CD4-positive, alpha-beta T cell treated with Interferon alpha-2 for 1 hour (primary cell): ENCODE data around the gene CES2.

ENCODE experiments used
- DNase-seq, 2 donors: peaks; one replicate each; pipeline ENCODE4 v3.0.0-alpha.2; 2020 to 2022

Gene CES2

DNA sequence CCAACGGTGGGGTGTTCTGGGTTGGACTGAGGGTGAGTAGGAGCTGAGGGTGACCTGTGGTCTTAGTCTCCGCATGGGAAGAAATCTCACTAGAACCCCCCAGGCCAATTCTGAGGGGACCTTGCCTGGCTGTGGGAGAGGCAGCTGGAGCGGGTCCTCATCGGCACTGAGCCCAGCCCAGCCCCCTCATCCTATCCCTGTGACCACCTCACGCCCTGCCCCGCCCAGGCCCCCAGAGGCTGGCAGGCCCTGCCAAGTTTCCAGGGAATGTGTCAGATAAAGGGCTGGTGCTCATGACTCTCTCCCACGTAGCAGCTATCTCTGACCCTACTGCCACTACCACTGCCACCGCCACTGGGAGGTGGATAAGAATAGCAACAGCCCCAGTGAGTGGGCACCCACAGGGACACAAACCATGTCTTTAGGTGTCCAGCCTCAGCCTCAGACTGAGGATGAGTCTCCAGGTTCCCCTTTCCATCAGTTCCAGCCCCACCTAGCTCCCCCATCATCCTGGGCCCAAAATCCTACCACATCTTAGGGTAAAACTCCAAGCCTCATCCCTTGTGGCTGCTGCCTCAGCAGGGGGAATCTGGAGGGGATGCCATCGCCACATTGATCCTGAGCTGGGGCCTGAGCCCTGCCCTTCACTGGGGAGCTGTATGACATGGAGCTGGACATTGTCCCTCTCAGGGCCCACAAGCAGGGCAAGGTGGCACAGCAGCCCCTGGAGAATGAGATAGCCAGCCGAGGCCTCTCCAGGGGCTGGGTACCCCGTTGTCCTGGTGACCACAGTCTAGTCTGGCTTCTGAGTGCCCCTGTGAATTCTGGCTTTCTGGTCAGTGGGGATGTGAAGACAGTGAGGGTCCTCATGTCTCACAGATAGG is 31.5 kb upstream of the CES2 start:
- no peak for DNase-seq

DNA sequence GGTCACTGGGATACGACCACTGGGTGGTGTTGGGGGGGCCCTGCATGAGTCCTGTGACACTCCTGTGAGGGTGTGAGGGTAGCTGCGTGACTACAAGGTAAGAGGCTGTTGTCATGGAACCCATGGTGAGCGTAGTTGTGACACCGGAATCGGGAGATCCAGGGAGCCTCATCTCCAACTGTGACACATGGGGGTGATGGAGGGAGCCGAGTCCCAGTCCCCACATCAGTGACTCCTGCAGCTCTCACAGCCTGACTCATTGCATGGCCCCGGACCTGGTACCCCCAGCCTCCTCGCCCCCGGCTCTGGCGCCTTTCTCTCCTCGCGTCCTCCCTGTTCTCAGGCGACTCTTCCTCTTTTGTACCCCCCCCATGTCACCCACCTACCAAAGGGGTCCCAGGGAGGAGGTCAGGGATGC is 30.9 kb upstream of the CES2 start:
- DNase-seq, result no peak

DNA sequence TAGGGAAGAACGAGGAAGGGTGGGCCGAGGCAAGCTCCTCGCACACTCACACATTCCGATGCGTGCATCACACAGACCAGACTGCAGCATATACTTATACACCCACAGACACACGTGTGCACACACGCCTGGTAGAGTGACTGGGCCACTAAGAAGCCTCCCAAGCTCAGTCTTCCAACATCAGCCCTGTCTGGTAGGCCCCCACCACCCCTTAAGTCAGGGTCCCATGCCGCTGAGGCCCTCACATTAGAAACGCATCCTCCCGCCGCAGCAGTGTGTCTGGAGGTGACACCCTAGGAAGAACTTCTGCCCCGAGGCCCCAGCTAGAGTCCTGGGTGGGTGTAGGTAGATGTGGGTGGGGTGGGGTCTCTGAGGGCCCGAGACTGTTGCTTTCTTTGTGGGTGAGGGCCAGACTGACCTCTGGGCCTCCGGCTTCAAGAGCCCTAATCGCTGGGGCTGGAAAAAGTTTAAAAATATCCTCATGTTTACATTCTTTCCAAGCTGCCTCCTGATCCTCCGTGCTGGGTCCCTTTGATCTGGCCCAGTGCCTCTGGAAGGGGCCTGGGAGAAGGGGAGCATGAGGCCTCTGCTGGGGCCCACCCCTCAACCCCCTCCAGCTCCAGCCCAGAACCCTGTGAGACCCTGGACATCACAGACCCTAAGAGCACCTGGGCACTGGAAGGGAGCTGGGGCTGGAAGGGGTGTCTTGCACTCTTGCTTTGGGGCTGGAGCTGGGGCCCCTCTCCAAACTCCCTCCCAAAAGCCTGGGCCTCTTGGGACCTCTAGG is 30.3 kb upstream of the CES2 start:
- DNase-seq, result no peak

DNA sequence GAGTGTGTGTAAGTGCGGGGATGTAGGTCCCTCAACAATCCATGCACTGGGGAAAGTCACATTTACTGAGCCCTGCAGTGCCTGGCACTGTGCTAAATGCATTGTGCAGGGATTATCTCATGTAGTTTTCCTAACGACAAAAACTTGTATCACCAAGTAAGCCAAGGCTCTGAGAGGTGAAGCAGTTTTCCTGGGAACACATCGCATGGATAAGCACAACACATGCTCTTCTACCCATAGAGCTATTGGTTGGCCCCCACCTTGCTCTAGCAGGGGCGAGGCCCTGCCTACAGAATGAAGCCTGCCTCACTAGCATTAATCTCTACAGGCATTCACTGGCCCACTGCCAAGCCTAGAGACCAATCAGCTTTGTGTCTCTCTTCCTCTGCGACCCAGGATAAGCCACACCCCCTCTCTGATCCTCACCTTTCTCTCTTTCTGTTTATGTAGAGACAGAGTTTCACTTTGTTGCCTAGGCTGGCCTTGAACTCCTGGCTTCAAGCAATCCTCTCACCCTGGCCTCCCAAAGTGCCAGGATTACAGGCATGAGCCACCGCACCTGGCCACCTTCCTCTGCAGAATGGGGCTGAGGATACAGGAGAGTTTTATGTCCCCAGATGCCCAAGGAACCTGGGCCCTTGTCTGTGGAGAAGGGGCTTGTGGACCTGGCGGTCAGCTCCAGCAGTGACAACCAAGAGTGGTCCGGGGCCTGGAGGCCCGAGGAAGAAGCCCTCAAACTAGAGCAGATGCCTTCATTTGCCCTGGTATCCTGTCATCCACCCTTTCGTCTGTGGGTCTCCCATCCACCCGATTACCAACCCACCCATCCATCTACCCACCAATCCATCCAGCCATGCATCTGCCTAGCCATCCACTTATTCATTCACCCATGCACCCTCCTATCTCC is 29.4 kb upstream of the CES2 start:
- DNase-seq, result peak; percentile 20 to 47

DNA sequence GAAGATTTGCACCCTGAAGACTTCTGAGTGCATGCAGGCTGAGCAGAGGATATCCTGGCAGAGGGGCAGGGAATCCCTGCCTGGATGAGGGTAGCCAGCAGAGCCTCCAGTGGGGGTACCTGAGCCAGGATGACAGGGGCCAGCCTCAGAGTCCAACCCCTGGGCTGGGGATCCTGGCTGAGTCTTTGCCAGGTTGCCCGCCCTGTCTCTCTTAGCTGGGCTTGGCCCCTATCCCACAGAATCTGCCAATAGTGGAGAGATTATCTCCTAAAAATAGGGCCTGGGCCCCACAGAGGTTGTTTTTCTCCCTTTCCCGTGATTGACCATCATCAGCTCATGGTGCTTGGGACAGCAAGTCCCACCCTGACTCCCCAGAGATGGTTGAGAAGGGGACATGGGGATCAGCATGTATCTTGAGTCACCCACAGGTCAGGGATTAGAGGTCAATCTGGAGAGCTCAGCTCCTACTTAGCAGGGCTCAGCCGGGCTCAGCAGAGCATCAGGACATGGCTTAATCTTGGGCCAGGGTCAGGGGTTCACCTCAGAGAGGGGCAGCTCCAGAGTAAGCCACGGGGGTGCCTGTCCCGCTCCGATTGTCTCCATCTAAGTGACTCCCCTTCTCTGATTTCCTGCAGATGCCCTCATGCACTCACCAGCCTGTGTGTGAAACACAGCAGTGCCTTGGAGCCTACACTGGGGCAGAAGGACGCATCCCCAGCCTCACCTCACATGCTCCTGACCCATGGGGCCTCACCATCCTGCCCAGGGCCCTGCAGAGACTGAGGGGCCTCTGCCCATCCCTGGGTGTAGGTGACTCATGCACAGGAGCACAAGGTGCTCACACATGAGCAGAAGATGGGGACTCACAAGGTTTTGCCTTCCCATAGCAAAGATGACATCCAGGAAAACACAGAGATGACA is 28.1 kb upstream of the CES2 start:
- DNase-seq, result no peak

DNA sequence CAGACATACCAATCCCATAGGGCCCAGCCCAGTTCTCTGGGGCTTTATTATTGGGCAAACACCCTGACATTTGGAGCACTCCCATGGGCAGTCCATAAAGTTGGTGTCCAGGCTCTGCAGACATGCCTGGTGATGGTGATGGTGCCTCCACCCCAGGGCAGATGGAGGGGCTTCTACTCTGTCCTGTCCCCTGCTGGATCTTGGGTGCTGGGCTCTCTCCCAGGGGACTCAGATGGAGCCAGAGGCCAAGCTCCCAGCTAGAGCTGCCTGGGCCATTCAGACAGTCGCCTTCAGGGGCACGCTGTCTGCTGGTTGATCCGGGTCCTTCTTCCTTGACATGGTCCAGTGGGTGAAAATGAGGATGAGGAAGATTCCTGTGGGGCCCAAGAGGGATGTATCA is 27.2 kb upstream of the CES2 start:
- no peak for DNase-seq

DNA sequence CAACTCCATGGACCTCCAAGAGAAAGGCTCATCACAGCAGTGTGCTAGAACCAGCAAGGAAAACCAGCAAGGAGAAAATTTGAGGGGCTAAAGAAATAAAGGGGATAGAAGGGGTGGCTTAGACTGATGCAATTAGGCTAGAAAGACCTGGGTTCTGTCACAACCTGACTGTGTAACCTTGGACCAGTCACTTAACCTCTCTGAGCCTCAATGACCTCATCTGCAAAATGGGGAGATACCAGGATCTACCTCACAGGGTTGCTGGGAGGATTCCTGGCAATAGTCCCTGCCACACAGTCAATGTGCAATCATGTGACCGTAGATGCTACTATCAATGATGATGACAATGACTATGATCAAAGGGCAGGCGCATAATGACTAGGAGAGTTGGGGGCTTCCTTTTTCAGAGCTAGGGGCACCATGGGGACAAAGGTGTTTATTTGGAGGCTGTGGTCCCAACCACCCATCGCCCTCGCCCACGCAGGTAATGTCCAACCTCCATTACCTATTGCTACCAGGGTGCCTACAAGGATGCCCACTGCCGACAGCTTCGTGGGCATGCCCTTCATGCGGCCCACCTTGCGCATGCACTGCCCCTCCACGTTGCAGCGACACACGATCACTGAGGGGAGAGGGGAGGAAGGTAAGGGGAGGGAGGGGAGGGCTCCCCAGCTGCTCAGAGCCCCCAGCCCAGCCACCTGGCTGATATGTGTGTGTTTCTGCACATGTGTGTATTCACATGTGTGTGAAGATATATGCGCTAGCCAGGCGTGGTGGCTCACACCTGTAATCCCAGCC is 26.4 kb upstream of the CES2 start:
- DNase-seq, result no peak

DNA sequence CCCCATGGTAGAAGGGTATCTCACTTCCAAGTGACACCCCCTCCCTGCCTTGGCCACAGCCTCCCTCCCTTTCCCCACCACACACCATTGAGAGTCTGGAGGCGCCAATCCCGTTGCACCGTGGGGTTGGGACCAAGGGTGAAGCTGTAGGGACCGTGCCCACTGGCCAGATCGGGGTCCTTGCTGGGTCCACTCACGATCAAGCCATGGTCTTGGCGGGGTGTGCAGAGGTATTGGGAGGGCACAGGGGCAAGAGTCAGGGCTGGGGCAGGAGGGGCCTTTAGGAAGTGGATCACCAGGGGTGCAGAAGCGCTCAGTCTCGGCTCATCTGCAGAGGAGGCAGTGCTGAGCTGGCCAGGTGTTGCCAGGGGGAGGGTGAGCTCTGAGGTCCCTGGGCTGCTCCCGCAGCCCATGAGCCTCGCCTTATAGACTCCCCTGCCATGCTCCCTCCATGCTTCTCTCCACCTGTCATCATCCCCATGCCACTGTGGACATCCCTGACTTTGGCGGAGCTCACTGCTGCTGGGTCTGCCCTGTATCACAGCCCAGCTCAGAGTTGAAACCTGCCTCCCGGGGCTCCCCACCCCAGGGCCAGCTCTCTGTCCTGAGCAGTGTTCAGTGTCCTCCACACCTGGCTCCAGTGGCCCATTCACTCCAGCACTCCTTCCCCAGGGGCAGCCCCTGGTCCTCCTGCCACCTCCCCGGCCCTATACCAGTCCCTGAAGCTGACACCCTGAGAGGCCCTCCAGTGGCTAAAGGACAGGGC is 25.0 kb upstream of the CES2 start:
- no peak for DNase-seq

DNA sequence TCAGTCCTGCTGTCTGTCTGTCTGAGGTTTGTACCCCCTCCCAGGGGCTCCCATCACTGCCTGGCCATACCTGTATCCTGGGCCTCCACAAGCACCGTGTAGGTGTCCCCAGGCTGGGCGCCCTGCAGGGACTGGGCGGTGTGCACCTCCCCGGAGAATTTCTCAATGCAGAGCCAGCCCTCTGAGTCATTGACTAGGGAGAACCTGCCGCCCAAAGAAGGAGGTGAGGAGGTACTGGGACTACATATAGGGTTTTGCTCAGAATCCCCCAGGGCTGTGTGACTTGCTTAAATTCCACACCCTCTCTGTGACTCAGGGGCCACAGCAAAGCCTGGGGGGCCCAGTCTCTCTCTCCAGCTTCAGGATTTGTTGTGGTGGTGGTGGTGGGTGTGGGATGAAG is 24.2 kb upstream of the CES2 start:
- no peak for DNase-seq

DNA sequence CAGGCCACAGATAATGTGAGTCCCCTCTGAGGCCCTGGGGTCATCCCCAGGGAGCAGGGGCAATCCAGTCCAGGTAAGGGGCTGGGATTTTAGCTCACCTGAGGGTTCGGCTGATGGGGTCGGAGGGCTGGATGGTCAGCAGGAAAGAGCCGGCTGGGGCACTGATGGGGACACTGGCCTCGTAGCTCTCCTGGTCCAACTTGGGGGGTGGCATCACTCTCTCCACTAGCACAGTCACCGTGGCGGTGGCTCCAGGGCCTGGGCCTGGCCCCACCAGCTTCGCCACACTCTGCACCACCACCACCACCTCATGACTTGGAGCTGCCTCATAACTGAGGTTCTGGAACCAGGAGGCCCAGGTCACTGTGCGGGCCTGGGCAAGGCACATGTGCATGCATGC is 23.5 kb upstream of the CES2 start:
- DNase-seq, result no peak

DNA sequence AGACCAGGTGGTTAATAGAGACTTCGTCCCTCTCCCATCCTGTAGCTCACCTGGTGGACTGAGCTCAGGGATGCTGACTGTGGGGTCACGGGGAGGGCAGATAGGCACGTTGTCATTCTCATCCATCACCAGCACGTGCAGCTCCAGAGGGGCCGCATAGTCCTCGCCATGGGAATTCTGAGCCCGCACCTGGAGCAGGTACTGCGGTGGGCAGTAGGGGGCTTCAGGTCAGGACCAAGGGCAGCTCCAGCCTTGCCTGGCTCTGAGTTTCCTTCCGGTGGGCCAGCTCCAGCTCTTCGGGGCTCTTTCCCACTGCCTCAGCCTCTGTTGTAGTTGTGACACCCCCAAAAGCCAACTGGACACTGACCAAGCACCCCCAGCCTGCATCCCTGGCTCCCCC is 22.2 kb upstream of the CES2 start:
- no peak for DNase-seq

DNA sequence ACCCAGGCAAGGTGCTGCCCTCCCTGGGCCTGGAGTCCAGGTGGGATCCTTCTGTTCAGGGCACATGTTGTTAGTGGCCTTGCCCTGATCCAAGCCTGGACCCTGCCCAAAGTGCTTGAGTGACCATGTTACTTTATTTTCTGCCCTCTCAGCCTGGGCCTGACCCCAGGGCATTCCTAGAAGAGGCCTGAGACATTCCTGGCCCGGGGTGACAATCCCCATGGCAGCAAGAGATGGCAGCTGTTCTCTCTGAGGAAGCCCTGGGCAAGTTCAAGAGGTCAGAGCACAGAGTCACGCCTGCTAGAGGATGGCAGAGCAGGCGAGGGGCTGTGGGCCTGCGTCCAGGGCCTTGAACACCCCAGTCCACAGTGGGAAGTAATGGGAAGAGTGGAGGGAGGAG is 21.6 kb upstream of the CES2 start:
- DNase-seq, result no peak

DNA sequence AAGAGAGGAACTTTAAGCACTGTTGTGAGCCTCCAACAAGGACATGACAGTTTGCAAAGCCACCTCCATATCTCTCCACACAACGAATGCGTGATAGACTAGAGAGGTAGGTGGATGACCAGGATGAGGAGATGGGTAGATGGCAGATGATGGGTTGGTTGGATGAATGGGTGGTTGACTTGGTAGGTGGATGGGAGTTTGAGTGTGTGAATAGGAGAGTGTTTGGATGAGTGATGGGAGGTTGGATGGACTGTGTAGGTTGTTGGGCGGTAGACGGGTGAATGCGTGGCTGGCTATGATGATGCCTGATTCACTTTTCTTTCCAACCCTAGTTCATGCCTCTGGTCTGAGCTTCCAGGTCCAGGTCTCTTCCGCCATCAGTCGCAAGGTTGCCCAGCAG is 20.8 kb upstream of the CES2 start:
- DNase-seq, result no peak

DNA sequence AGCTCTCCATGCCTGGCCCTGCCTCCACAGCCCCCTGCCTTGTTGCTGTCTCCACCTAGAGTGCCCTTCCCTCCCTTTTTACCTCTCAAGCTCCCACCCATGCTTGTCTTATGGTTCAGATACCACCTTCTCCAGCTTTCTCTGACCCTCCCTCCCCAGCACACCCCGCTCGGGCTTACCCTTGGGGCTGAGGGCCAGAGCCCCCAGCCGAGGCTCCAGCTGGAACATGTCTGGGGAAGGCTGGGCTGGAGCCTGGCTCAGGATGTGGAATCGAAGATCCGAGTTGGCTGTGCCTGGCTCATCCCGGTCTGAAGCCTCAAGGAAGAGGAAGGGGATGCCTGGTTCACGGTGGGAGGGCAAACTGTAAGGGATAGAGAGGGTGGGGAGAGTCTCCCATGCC is 20.3 kb upstream of the CES2 start:
- no peak for DNase-seq

DNA sequence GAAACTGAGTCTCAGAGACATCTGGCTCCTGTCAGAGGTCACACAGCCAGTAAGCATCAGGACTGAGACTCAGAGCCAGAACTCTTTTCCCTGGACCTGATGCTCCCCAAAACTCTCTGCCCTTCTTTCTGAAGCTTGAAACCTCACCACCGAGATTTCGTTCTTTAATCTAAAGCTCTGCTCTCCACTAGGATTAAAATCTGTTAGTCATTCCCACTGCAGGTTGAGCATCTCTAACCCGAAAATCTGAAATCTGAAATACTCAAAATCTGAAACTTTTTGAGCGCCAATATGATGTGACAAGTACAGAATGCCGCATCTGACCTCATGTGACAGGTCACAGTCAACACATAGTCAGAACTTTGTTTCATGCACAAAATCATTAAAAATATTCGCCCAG is 18.8 kb upstream of the CES2 start:
- DNase-seq, result no peak

DNA sequence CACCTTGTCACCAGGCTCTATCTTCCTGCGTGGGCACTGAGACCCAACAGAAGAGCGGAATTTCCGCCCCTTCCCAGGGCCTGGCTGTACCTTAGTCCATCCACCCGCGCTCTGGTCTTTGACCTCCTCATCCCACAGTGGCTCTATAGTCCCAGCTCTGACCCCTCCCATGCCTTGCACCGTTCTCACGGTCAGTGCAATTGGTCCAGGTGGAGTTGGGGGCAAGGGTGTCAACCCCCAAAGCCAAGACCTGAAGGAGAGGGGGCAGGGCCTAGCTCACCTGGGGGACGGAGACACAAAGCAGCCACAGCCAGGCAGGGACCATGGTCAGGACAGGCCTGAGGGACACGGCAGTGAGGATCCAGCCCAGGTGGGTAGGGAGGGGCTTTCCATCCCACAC is 17.6 kb upstream of the CES2 start:
- DNase-seq, result no peak

DNA sequence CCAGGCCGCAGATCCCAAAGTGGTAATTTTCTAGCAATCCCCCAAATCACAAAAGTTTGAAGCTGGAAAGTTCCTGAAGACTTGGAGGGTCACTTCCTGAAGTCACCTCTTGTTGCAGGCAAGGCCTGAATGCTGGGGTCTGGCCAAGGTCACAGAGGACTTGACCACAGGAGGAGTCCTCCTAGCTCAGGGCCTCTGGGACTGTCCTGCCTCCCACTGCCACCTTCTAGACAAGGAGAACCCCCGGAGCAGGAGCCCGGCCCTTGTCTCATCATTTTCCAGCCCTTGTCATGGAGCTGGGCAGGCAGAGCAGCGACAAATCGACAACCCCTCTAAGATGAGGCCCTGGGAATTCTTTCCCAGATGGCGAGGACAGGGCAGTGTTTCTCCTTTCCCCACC is 17.0 kb upstream of the CES2 start:
- no peak for DNase-seq

DNA sequence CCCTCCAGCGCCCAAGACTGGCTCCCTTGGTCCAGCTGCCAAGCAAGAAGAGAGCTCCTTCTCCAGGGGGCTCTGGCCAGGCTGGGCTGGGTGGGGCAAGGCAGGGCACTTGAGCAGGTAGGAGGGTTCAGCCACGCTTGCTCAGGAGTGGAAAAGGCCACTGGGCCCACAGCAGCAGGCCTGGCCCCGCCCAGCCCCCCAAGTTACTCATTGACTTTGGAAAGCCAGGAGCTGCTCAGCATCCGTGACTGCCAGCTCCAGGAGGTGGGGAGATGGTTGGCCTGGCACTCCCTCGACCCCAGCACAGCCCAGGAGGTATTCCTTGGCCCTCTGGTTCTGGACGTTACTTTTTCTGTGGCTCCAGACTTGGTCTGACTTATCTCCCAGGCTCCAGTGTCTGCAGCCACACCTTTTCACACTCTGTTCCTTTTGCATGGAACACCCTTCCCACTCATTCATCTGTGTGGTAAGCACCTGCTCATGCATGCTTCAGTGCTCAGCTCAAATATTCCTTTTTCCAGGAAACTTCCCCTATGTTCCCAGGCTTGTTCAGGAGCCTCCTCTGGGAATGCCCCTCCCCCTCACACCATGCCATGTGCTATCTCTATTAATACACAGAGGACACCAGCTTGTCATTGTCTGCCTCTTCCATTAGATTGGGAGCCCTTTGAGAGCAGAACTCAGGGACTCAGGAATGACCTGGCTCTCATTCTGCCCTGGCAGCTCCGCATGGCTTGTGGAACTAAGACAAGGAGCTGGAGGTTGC is 16.3 kb upstream of the CES2 start, which contains the start of gene CDH16:
TSS of gene CDH16 (minus strand) at position 83 of the 766 bp plus-strand sequence. CDS start 820 bp downstream, outside the sequence.
- DNase-seq, result no peak

DNA sequence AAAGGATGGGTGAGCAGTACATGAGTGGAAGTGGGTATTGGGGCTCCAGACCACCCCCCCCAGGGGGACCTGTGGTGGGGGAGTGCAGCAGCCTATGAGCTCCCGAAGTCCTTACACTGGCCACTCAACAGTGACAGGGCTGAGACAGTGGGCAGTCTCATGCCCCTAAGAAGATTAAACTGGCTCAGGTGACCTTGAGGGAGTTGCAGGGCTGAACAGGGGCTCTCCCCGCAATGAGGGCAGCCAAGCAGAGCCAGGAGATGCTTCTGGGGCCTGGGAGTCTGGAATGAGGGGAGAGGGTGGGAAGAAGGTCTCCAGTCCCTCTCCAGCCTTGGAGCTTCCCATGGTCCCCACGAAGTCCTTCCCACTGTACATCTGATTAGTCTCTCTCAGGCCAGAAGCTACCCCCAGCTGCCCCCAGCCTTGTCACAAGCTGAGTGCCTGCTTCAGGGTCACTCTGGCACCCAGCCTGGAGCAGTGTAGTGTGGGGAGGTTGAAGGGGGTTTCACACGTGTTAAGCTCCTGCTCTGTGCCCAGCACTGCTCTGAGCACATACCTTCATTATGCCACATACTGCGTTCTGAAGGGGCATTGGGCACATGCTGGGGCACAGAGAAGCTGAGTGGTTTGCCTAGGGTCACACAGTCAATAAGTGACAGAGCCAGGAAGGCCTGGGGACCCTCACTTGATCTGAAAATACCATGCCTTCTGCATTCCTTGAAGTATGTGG is 15.6 kb upstream of the CES2 start:
- DNase-seq, result no peak
